ENCODE data around the gene EXD2.

DNA sequence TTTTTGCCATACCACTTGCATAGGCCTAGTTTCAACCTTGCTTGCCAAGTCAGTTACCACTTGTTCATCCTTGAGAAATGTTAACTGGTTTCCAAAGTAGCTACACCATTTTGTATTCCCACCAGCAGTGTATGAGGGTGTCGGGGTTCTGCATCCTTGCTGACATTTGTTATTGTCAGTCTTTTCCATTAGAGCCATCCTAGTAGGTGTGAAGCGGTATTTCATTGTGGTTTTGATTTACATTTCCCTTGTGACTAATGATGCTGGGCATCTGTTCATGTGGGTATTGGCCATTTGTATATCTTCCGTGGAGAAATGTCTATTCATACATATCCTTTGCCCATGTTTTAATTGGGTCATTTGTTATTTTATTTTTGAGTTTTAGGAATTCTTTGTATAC is 41.1 kb downstream of the EXD2 start:
- no peak for TF ChIP-seq GATA2 (IDR thresholded peaks at IDR 0.05; ENCODE audit: low read depth, low read length)
- no peak for TF ChIP-seq GATA3 (IDR thresholded peaks at IDR 0.05; ENCODE audit: low read depth, low read length)
